GM19372 (cell line): ENCODE data around the gene SLC25A52.
"Not testable (repeated sequence)": the region's sequence is repeated elsewhere in the genome, so short reads cannot be mapped to it uniquely, and the experiment has no call there.

Experiments used
- ATAC-seq: cut with Tn5 transposase; IDR thresholded peaks from one replicate; pipeline ENCODE4 v1.9.1; 2021; ENCODE audit warnings: mild to moderate bottlenecking, low read depth, moderate library complexity; ENCODE audit not compliant: unreplicated experiment

Gene SLC25A52, protein sequence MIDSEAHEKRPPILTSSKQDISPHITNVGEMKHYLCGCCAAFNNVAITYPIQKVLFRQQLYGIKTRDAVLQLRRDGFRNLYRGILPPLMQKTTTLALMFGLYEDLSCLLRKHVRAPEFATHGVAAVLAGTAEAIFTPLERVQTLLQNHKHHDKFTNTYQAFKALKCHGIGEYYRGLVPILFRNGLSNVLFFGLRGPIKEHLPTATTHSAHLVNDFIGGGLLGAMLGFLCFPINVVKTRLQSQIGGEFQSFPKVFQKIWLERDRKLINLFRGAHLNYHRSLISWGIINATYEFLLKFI

DNA sequence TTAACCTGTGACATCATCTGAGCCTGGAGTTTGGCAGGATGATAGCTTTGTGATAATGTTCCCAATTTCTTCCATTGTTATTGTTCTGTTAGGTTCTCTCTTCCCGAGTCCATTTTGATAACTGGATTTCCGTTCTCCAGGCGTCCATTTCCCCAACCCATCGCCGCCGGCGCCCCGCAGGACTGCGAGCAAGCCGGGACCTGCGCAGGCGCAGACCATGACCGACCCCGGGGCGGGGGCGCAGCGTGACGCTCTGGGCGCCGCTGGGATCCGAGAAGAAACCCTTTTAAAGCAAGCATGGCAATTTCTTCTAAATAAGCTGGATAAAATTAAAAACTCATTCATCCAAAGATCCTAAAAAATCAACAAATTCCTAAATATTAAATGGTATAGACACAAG lies at the start of gene SLC25A52:
Gene SLC25A52, minus strand, starts transcription at position 186 of the 400 bp plus-strand sequence. CDS start 219 bp downstream, outside the sequence.
- ATAC-seq = no peak

DNA sequence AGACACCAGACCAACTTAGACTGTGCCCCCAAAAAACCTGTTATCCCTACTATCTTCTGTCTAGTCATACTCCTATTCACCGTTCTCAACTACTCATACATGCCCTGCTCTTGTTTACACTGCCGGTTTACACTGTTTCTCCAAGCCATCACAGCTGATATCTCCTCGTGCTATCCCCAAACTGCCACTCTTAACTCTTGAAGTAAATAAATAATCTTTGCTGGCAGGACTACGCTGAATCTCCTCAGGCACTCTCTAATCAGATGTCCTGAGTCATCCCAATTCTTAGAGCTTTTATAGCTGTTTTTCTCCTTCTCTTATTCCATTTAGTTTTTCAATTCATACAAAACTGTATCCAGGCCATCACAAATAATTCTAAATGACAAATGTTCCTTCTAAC lies 48.4 kb upstream of the SLC25A52 start:
- not testable (repeated sequence) for ATAC-seq

DNA sequence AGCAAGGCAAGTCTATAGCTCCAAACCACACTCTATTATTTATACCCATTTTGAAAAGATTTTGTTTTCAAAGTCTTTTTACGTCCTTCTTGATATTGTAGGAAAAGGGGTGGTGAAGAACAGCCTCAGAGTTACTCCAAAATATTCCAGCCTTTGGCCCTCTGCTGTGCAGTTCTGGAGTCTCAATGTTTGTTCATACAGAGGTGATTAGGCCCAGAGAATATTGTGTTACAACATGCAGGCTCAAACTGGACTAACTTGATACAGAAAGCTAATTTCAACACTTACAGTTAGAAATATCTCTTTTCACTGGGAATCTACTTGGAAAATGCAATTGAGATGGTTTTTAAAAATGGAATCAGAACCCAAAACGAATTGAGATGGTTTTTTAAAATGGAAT lies 40.4 kb upstream of the SLC25A52 start:
- no peak for ATAC-seq

DNA sequence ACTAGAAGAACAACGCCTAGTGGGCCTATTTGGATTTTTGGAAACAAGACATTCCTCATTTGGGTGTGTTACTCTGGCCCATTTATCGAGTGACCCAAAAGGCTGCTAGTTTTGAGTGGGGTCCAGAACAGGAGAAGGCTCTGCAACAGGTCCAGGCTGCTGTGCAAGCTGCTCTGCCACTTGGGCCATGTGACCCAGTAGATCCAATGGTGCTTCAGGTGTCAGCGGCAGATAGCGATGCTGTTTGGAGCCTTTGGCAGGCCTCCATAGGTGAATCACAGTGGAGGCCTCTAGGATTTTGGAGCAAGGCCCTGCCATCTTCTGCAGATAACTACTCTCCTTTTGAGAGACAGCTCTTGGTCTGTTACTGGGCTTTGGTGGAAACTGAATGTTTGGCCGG lies 38.6 kb upstream of the SLC25A52 start:
- not testable (repeated sequence) for ATAC-seq

DNA sequence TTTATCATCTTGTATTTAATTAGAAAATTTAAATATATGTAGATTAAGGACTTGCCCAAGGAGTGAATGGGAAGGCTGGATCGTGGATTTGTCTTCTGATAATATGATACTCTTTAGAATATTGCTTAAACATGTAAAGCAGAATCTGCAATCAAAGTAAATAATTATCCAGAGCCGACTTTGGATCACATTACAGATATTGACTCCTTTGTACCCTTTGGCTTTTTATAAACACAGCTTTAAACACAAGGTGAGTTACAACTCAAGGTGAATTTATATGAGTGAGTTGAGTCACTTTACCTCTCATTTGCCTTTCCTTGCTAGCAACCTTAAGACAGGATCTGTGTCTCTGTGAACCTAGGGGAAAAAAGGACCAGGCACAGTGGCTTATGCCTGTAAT lies 37.7 kb upstream of the SLC25A52 start:
- no peak for ATAC-seq

DNA sequence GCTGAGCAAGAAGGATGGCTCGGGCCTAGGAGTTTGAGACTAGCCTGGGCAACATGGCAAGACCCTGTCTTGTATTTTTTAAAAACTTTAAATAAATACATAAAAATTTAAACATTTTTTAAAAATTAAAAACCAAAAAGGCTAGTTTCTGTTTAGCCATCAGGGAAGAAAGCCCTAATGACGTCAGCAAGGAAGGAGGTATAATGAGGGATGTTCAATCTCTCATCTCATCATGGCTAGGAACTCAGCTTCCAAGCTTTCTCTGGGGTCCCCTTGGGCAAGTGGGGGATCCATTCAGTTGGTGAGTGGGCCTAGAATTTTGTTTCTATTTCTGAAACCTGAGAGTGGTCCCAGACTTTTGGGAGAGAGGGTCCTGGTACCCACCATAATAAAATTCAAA lies 35.1 kb upstream of the SLC25A52 start:
- ATAC-seq = no peak

DNA sequence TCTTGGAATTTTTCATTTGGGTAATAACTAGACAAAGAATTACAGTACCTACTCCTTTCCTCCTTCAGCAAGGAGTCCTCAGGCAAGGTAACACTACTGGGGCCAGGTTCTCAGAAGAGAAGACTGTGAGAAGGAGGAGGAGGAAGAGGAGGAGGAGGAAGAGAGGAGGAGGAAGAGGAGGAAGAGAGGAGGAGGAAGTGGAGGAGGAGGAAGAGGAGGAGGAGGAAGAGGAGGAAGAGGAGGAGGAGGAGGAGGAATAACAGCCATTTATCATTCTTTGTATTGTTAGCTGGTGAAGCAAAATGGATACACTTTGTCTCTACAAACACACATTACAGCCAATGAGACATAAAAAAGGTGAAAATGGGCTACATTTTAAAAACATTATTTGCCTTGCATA lies 32.9 kb upstream of the SLC25A52 start:
- no peak for ATAC-seq

DNA sequence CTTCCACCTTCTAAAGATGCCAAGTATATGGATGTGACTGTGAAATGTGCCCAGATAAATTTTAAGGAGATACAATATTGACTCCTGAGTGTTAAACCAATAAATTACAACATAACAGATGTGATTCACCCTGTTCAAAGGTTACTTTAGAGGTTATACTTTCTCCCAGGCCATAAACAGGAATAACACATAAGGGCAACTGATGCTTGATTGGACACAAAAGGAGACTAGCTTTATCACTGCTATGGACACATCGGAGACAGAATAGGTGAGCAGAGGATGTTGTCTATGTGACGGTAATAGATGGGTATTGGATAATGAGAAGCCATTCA lies 31.9 kb upstream of the SLC25A52 start:
- peak; percentile 0 for ATAC-seq

DNA sequence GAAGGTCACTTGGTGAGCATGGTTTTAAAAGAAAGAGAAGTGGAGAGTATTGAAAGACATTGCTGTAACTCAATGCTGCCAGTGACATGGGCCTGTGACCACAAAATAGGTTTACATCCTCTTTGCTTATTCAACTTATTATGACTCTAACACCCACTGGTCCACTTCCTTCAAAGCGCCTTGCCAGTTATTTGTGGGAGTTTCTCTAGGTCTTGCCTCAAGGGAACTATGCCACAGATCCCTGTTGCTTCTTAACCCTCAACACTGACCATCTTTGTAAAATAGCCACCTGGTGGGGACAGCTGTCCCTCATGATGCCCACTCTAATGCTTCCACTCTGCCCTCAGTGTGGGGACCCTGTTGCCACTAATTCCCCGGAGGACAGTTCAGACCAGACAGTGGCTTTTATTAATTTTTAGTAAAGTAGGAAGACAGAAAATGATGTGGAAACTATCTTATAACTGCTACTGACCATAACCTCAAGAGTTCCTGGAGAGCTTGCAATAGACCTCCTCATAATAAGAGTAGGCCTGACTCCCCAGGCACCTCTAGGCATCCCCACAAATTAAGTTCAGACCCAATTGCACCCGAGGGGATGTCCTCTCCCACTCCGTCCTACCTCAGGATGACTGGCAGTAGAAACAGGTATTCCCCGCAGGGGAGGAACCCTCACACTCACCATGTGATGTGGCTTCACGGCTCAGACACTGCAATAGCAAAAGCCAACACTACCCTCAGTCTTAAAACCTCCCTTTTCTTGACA lies 31.3 kb upstream of the SLC25A52 start:
- ATAC-seq = peak; percentile 95

DNA sequence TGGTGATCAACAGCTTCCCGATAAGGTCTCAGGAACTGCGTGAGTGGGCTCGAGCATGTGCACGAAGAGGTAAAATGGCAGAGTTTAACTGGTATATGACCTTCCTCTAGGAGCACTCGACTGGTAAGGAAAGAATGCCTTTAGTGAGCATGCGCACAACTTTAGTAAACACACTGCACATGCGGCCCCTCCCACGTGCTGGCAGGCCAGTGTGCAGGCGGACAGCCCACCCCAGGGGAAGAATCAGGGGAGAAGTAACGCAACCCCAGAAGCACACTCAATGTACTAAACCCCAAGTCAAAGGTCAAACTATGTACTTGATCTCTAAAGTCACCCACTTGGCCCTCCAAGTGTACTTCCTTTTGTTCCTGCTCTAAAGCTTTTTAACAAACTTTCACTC lies 28.7 kb upstream of the SLC25A52 start:
- ATAC-seq = no peak

DNA sequence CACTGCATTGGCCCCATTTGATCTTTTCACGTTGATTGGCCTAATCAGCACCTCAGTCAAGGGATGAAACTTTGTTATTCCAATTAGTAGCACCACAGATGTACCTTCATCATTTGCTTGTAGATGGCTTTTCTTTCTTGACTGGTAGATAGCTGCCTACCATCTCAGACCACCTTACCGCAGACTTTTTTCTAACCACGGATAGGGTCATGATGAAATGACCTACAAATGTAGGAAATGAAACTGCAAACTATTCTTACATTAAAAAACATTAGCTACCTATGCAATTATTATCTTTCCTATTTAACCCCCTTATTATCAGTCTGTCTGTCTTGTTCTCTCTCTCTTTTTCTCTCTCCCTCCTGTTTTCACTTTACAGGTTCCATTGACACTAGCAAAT lies 22.4 kb upstream of the SLC25A52 start:
- ATAC-seq = no peak

DNA sequence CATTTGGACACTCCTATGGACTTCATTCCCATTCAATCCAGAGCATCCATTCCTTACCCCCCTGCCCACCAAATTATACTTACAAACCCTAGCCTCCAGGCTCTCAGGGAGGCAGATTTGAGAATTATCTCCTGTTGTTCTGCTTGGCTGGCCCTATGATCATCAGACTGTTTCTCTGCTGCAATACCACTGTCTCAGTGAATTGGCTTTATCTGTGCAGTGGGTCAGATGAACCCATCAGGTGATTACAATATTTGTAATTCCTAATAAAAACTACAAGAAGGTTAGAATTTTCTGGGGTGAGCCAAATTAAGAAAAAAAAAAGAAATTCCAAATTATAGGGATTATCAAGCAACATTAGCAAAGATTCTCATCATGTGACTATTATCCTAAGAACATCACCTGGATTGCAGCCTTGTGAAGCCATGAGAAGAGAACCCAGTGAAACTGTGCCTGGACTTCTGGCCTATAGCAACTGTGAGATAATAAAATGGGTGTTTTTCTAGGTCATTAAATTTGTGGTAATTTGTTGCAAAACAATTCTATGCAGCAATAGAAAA lies 17.8 kb upstream of the SLC25A52 start:
- ATAC-seq = no peak

DNA sequence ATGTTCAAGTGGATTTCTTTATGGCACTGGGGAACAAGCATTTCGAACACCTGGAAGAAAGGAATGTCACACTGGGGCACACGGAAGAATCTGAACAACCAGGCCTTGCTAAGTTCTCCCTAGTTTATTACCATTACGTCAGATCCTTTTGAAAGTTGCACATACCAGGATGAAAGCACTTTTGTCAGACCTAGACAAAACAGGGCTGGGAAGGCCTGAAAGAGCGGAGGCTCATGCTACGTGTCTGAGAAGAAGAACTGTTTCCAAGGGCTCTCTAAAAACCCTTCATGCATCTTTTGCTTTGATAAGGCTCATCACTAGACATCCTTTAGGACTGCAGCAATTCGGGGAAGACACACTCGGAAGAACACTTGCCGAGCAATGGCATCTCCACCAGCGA lies 15.4 kb upstream of the SLC25A52 start:
- ATAC-seq = no peak

DNA sequence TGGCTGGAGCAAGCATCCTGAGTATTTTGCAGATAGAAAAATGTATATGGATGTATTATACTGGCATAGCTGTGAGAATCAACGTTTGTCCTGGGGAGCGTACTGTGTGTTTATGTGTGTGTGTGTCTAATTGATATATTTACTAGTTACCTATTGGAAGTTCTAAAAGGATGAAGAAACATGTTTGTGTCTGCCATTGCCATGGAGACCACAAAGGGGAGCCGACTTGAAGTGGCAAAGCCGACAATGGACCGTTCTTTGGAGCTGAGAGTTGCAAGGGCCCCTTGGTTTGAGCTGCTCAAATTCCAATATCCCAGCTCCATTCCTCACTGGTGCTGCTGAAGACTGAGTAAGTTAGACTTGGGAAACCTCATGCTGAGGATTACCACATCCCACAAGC lies 14.3 kb upstream of the SLC25A52 start:
- ATAC-seq = peak; percentile 5

DNA sequence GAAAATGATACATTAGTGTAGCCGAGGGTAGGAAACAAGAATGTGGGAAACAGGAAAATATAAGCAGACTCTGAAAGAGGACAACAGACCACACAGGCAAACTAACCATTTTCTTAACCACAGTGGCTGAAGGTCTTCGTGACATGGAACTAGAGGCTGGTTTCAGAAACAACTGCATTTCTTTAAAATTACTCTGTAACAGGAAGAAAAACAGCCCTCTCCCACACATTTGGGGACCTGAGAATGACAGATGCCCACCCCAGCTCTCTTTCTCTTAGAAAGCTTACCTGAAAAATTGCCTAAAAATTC lies 13.8 kb upstream of the SLC25A52 start:
- peak; percentile 84 for ATAC-seq

DNA sequence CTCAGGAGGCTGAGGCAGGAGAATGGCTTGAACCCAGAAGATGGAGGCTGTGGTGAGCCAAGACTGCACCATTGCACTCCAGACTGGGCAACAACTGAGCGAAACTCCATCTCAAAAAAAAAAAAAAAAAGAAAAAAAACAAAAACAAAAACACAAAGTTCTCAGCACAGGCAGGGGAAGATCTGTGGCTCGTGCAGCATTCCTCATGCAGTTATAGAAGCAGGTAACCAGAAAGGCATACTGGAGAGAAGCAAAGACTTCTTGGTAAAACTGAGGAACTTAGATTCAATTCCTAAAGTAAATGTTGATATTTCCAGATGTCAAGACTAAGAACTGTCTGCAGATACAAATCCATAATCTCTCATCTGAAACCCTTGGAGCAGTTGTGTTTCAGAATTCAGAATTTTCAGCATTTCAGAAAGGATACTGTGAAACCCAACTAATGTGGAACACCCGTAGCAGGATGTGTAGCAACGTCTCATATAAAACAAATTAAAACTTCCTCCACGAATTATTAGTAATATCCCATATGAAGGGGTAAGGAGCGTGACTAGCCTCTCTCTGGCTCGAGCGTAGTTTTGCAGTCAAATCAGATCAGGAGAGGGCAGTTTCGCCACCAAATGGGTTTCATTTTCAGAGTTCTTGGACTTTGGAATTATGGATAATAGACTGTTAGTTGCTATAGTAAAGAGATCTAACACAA lies 13.2 kb upstream of the SLC25A52 start:
- ATAC-seq = peak; percentile 18

DNA sequence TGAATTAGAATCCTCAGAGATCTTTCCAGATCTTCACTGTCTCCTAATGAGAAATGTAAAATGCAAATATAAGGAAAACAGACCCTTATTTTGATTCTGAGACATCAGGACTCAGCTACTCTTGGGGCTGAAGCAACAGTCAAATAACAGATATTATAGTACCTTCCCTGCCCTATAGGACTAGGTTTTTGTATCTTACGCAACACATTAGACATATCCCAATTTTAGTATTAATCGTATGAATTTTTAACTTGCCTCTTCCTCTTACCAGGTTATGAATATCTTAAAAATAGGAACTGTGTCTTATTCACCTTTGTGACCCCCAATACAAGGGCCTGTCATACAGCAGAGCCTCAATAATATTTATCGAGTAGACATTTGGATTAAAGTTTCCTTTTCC lies 12.0 kb upstream of the SLC25A52 start:
- no peak for ATAC-seq

DNA sequence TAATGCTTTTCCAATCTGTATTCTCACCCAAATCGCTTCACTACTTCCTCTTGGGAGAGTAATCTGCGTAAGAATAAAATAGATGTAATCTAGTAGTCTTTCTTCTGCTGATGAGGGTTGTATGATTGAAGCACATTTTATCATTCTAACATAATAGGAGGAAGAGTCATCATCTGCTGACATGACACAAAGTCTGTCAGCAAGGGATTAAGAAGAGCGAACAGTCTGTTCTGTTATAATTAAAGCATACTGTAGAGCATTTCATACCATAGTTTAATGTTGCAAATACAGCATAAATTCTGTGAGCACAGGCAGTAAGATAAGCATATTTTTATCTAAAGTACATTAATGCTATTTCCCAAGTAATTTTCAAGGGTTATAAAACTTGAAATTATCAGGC lies 10.4 kb downstream of the SLC25A52 start:
- ATAC-seq = no peak

DNA sequence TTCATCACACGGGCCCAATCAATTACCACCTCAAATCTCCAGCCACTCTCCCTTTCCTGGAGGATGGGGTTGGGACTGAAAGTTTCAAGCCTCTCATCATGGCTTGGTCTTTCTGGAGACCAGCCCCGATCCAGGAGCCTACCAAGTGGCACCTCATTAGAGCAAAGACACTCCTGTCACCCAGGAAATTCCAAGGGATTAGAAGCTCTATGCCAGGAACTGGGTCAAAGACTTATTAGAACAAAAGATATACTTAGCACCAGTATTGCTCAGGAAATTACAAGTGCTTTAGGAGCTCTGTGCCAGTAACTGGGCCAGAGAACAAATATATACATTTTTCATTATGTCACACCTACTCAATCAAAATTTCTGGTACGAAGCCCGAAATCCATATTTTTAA lies 14.3 kb downstream of the SLC25A52 start:
- ATAC-seq = no peak

DNA sequence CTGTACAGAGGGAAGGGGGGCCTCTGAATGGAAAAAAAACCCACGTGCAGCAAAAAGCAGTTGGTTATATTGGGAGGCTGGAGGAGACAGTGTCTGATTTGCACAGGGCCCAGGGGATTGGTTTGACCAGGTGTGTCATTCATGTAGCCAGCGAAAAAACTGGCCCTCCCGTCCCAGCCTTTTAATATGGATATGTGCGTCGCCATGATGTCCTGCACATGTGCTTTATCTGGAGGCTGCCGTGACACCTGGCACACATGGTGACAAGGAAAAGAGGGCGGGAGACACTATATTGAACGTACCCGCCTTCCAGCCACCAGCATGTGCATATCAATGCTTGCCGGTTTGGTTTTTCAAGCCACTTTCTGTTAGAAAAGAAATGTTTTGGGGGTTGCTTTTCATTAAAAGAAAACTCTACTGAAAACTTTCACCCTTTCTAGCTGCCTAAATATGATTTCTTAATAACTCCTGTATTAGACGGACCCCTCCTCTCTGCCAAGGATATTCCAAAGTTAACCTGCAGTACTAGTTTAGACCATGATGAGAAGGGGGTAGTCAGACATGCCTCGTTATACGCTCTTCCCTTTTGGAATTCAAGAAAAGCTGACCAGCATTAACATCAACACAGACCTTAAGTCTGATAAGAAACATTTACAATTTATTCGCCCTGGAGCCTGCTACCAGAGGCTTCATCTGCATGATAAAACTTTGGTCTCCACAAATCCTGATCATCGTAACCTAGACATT lies 16.2 kb downstream of the SLC25A52 start:
- no peak for ATAC-seq

DNA sequence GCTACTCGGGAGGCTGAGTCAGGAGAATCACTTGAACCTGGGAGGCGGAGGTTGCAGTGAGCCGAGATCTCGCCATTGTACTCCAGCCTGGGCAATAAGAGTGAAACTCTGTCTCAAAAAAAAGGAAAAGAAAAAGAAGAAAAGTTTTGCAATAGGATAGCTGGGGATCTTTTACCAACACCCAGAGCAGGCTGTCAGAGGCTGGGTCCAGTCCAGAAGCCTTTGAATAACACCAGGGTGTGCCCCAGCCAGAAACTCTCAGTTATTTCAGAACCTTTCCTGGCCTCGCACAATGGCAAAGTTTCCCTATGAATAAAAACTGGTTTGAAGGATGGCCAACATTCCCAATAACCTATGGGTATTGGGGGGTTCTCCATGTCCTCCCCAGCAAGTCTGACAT lies 17.1 kb downstream of the SLC25A52 start:
- not testable (repeated sequence) for ATAC-seq
